B cell (primary cell): Measurements from ENCODE around the gene ST6GALNAC3. TPM values are rescaled to one million over a fixed set of nuclear protein-coding genes. Genes with fewer than 3 reads are reported as not detected.

Experiments used
- ATAC-seq: fragments of 200-7000 bp; cut with Tn5 transposase; one replicate; pipeline ENCODE4 v1.10.0; 2021; ENCODE audit warnings: low read depth, mild to moderate bottlenecking, moderate number of reproducible peaks, moderate library complexity
- CTCF ChIA-PET: fragments of 350-600 bp; sonication (Branson Sonifier 250); formaldehyde crosslinking; loops from one replicate; lab custom pipeline; 2021; ENCODE audit warnings: antibody characterized with exemption, inconsistent platforms; lab: Charles Lee
- POLR2A ChIA-PET: fragments of 350-600 bp; sonication (Branson Sonifier 250); formaldehyde crosslinking; loops from one replicate; lab custom pipeline; 2021; ENCODE audit warnings: antibody characterized with exemption; lab: Charles Lee
- DNase-seq: peaks from one replicate; pipeline ENCODE4 v3.0.0; 2013
- H2AFZ ChIP-seq: 2 replicates; pipeline ENCODE4 v1.6.1; 2012; ENCODE audit warnings: mild to moderate bottlenecking, low read depth, low read length; ENCODE audit not compliant: insufficient read depth, poor library complexity, severe bottlenecking
- H3K27ac ChIP-seq, 2 donors: 1 replicate in 1 of 2; 2 replicates in 1 of 2; pipeline ENCODE4 v1.5.1; 2012 to 2013; ENCODE audit warnings: low read length in 2 of 2, mild to moderate bottlenecking in 2 of 2, moderate library complexity in 1 of 2
- H3K27me3 ChIP-seq, 4 experiments: fragments of 200-600 bp in 1 of 4; sonication (generic) in 1 of 4; replicated peaks in 1 of 4; 1 replicate in 2 of 4; 2 replicates in 2 of 4; pipeline versions ENCODE4 v1.6.1 to v1.7.0; 2013 to 2016; ENCODE audit warnings: low read length in 3 of 4, mild to moderate bottlenecking in 2 of 4, mixed read lengths in 1 of 4, moderate library complexity in 1 of 4; ENCODE audit not compliant: insufficient read depth in 4 of 4, control insufficient read depth in 3 of 4; ENCODE audit errors: control extremely low read depth in 1 of 4
- H3K36me3 ChIP-seq, 2 experiments: replicated peaks in 1 of 2; 1 replicate in 1 of 2; 2 replicates in 1 of 2; pipeline versions ENCODE4 v1.6.1 to v1.7.1; 2013; ENCODE audit warnings: low read length in 1 of 2; ENCODE audit not compliant: insufficient read depth in 2 of 2, control insufficient read depth in 1 of 2; ENCODE audit errors: control extremely low read depth in 1 of 2, extremely low read depth in 1 of 2
- H3K4me1 ChIP-seq, 2 donors: fragments of 200-600 bp in 1 of 2; sonication (generic) in 1 of 2; 1 replicate in 1 of 2; 2 replicates in 1 of 2; pipeline versions ENCODE4 v1.5.1 to v1.6.1; 2013 to 2017; ENCODE audit warnings: low read length in 2 of 2; ENCODE audit not compliant: control insufficient read depth in 2 of 2, insufficient read depth in 2 of 2
- H3K4me2 ChIP-seq: replicated peaks from 2 replicates; pipeline ENCODE3; 2012; ENCODE audit warnings: mild to moderate bottlenecking, low read depth, low read length; ENCODE audit not compliant: poor library complexity, severe bottlenecking
- H3K4me3 ChIP-seq, 5 experiments: fragments of 200-600 bp in 1 of 5; sonication (generic) in 1 of 5; 1 replicate in 3 of 5; 2 replicates in 2 of 5; pipeline versions ENCODE4 v1.5.1 to v1.7.0; 2011 to 2016; ENCODE audit warnings: low read length in 4 of 5, mild to moderate bottlenecking in 4 of 5, low read depth in 2 of 5, control low read depth in 1 of 5, moderate library complexity in 1 of 5; ENCODE audit not compliant: insufficient read depth in 1 of 5; ENCODE audit errors: control extremely low read depth in 1 of 5, extremely low read depth in 1 of 5
- H3K79me2 ChIP-seq: fragments of 200-600 bp; sonication (generic); one replicate; pipeline ENCODE4 v1.6.0; 2016; ENCODE audit warnings: low read length; ENCODE audit not compliant: control insufficient read depth, insufficient read depth
- H3K9ac ChIP-seq: fragments of 200-600 bp; sonication (generic); 2 replicates; pipeline ENCODE4 v1.6.1; 2017; ENCODE audit warnings: mild to moderate bottlenecking, low read length, moderate library complexity
- H3K9me3 ChIP-seq, 3 donors: one replicate each; pipeline versions ENCODE4 v1.6.1 to v1.7.1; 2013; ENCODE audit warnings: low read length in 2 of 3; ENCODE audit not compliant: control insufficient read depth in 2 of 3, insufficient read depth in 1 of 3; ENCODE audit errors: control extremely low read depth in 1 of 3
- H4K20me1 ChIP-seq: 2 replicates; pipeline ENCODE4 v1.6.0; 2012; ENCODE audit warnings: mild to moderate bottlenecking, low read length; ENCODE audit not compliant: insufficient read depth, control insufficient read depth, poor library complexity, severe bottlenecking
- H3K27ac Mint-ChIP-seq: one replicate; pipeline ENCODE4 v1.8.0; 2021; ENCODE audit warnings: mixed read lengths
- H3K27me3 Mint-ChIP-seq: one replicate; pipeline ENCODE4 v1.8.0; 2021; ENCODE audit warnings: mixed read lengths
- H3K4me1 Mint-ChIP-seq: one replicate; pipeline ENCODE4 v1.8.0; 2021; ENCODE audit warnings: mixed read lengths
- H3K4me3 Mint-ChIP-seq: one replicate; pipeline ENCODE4 v1.8.0; 2021; ENCODE audit warnings: mixed read lengths
- H3K9me3 Mint-ChIP-seq: one replicate; pipeline ENCODE4 v1.8.0; 2022; ENCODE audit warnings: mixed read lengths; ENCODE audit not compliant: insufficient read depth
- CTCF ChIP-seq: fragments of 200-600 bp; IDR thresholded peaks from one replicate; pipeline ENCODE4 v1.8.0; 2022; ENCODE audit warnings: antibody characterized with exemption, mild to moderate bottlenecking
- EZH2 ChIP-seq: IDR thresholded peaks from 2 replicates; pipeline ENCODE4 v1.6.1; 2012; ENCODE audit warnings: borderline replicate concordance, low read depth, mild to moderate bottlenecking, moderate library complexity, low read length; ENCODE audit not compliant: insufficient read depth, poor library complexity, severe bottlenecking
- WGBS: methylation state at CpG from one replicate; pipeline ENCODE4 v1.1.5; 2013; ENCODE audit warnings: missing lambda C conversion rate; ENCODE audit not compliant: insufficient coverage; 5-methylcytosine and 5-hydroxymethylcytosine counted together
- intact Hi-C: fragments of 100-400 bp; cut with micrococcal nuclease; formaldehyde crosslinking; loops from one replicate; pipeline ENCODE4 v1.10.0; 2022
- polyA plus RNA-seq: library from polyadenylated mRNA; depleted of rRNA; stranded (reverse); fragments of >200 nt; gene quantifications from 2 replicates; pipeline ENCODE4 v1.2.3, GENCODE V29; 2012
- total RNA-seq, 2 donors: library from RNA; stranded (reverse); fragments of 120-200 nt in 1 of 2; gene quantifications; 1 replicate in 1 of 2; 2 replicates in 1 of 2; pipeline versions ENCODE4 v1.2.3 to v1.2.4, GENCODE V29; 2013 to 2022

Gene ST6GALNAC3
- total and polyA plus RNA-seq, 2 donors (not counting 1 experiment from before 2014, with no cell fraction given): 3.0 to 17.3 TPM

- Histone ChIP-seq H3K9ac (no peak overlapping the region), H3K9me3 (no peaks in the 10 kb centered on the region), H3K27ac (no peak overlapping the region), H3K4me2 (no peak overlapping the region), H3K79me2 (peaks cover 24% of the 10 kb centered on the region), H3K4me3 (no peak overlapping the region), H3K36me3 (no peaks in the 10 kb centered on the region), H4K20me1 (no peaks in the 10 kb centered on the region), H2AFZ (no peak overlapping the region), H3K27me3 (no peaks in the 10 kb centered on the region), H3K4me1 (no peaks in the 10 kb centered on the region)
- H3K4me1 Mint-ChIP-seq: peaks cover 4% of the 10 kb centered on the region
- ChIA-PET CTCF (no interaction called here), POLR2A (no interaction called here)
- DNase-seq (no peak), ATAC-seq (no peak)
- no peaks in the 10 kb centered on the region for H3K27me3 Mint-ChIP-seq
- TF ChIP-seq EZH2 (no peak), CTCF (no peak)
- no peaks in the 10 kb centered on the region for H3K9me3 Mint-ChIP-seq
- intact Hi-C loops: no loop called here
- H3K27ac Mint-ChIP-seq: no peak overlapping the region
- H3K4me3 Mint-ChIP-seq: no peak overlapping the region
Observed at GRCh38 chr1:76103034-76103433, 28.5 kb downstream of the ST6GALNAC3 start.

- no peak overlapping the region for H3K27ac Mint-ChIP-seq
- ChIA-PET POLR2A (no interaction called here), CTCF (no interaction called here)
- no peak overlapping the region for H3K9ac ChIP-seq
- H3K79me2 ChIP-seq: peaks cover 24% of the 10 kb centered on the region
- no peak overlapping the region for H3K27ac ChIP-seq
- H3K4me1 ChIP-seq: peaks cover 8 to 14% of the 10 kb centered on the region in 2 donors
- H3K9me3 Mint-ChIP-seq: no peaks in the 10 kb centered on the region
- no peaks in the 10 kb centered on the region for H3K36me3 ChIP-seq
- no peak overlapping the region for H3K4me3 Mint-ChIP-seq
- H3K4me1 Mint-ChIP-seq: peaks cover 22% of the 10 kb centered on the region
- TF ChIP-seq EZH2 (no peak), CTCF (no peak)
- intact Hi-C loops: no loop called here
- DNase-seq (no peak), ATAC-seq (no peak)
- H3K27me3 Mint-ChIP-seq: no peaks in the 10 kb centered on the region
- H4K20me1 ChIP-seq: no peaks in the 10 kb centered on the region
- no peak overlapping the region for H2AFZ ChIP-seq
- no CpG with 5 or more reads among the region's 2 CpGs for WGBS
- H3K9me3 ChIP-seq: no peaks in the 10 kb centered on the region
- no peak overlapping the region for H3K4me3 ChIP-seq
- H3K4me2 ChIP-seq: no peak overlapping the region
- no peaks in the 10 kb centered on the region for H3K27me3 ChIP-seq
Observed at GRCh38 chr1:76105372-76105771, 30.8 kb downstream of the ST6GALNAC3 start.
